Fibroblast of peridontal ligament (primary cell): ENCODE results near the gene MARF1.
A peak's percentile ranks its signal among the peaks of the same experiment; 100 is the strongest.
"Not testable (repeated sequence)": the region's sequence is repeated elsewhere in the genome, so short reads cannot be mapped to it uniquely, and the experiment has no call there.

Source experiments
- DNase-seq: peaks from one replicate; pipeline ENCODE4 v3.0.0-alpha.2; 2010; ENCODE audit errors: extremely low read depth

The MARF1 gene

GRCh38 chr16:15653227-15653626 lies 10.3 kb upstream of the MARF1 start:
- DNase-seq, result peak; percentile 96

DNA sequence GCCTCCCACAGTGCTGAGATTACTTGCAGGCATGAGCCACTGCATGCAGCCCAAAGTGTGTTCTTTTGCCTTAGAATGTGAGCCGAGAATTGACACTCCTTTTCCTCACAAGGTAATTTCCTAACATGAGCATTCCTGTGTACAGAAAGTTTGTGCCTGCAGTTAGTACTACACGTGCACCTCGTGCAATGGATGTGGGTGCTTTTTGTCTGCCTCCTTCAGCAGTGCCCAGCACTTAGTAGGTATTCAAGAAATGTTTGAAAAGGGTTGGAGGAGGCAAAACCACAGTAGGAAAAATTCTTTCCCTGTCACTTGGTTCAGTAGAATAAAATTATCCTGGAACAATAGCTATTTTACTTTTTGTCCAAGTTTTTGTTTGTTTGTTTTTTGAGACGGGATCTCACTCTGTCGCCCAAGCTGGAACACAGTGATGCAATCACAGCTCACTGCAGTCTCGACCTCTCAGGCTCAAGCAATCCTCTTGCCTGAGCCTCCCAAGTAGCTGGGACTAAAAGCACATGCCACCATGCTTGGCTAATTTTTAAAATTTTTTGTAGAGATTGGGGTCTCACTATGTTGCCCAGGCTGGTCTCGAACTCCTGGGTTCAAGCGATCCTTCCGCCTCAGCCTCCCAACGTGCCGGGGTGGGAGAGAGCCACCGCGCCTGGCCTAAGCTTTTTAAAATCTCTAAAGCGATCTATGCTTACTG lies 9.5 kb upstream of the MARF1 start:
- no peak for DNase-seq

GRCh38 chr16:15650698-15651171 lies 7.8 kb upstream of the MARF1 start:
- DNase-seq, result peak; percentile 33

DNA sequence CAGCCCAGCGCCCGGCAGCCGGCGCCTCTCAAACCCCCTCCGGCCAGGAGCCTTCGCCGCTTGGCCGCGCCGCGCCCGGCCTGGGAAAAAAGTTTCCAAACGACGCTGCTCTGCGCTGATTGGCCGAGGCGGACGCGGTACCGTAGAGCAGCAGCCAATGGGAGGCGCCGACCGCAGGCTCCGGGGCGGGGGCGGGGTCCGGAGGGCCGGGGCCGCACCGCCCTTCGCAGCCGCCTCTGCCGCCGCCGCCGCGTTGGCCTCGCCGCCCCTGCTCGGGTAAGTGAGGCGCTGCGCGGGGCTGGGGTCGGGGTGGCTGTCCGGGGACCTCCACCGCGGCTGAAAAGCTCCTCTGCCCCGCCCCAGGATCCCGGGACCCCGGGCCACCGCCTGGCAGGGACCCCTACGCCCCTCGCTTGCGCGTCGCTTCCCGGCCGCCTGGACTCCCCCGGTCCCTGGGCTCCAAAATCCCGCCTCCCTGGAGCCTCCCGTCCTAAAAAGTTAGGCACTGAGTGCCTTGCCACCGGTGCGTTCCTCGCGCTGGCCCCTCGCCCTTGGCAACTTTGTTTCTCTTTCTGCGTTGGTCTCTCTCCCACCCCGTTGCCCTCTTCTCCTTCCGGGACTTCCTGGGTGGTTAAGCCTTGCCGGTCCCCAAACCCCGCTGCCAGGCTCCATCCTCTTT lies 7.2 kb upstream of the MARF1 start, which contains the start of gene NDE1:
NDE1 (plus strand) TSS at position 227 of the 679 bp plus-strand sequence. CDS start 14,534 bp downstream, outside the sequence.
- DNase-seq, result peak; percentile 80

DNA sequence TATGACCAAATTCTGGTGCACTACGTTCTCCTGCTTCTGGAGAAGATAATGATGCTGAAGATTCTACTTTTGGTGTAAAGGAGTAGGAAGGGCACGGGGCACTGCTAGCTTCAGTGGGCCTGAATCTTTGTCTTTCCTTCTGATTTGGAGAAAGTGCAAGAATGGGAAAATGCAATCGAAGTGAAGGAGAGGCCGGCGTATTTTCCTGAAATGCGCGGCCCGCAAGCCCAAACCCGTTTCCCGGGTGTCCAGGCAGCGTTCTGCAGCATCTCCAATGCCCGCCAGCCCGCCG lies 6.7 kb upstream of the MARF1 start:
- DNase-seq, result no peak

DNA sequence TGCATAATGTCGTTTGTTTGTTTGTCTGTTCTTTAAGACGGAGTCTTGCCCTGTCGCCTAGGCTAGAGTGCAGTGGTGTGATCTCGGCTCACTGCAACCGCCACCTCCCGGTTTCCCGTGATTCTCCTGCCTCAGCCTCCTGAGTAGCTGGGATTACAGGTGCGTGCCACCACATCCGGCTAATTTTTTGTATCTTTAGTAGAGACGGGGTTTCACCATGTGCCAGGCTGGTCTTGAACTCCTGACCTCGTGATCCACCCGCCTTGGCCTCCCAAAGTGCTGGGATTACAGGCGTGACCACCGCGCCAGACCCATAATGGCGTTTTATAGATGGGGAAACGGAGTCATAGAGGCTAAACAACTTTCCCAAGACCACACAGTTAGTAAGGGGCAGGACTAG lies 6.4 kb upstream of the MARF1 start:
- not testable (repeated sequence) for DNase-seq

DNA sequence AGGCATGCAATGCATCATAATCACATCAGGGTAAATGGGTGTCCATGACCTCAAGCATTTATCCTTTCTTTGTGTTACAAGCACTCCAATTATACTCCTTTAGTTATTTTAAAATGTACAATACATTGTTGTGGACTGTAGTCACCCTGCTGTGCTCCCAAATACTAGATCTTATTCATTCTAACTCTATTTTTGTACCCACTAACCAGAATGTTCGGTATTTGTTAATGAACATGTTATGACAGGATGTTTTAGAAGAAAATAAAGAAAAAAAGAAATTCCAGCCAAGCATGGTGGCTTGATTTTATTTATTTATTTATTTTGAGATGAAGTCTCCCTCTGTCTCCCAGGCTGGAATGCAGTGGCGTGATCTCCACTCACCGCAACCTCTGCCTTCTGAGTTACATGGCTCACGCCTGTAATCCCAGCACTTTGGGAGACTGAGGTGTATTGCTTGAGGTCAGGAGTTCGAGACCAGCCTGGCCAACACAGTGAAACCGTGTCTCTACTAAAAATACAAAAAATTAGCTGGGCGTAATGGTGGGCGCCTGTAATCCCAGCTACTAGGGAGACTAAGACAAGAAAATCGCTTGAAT lies 5.3 kb upstream of the MARF1 start:
- no peak for DNase-seq

DNA sequence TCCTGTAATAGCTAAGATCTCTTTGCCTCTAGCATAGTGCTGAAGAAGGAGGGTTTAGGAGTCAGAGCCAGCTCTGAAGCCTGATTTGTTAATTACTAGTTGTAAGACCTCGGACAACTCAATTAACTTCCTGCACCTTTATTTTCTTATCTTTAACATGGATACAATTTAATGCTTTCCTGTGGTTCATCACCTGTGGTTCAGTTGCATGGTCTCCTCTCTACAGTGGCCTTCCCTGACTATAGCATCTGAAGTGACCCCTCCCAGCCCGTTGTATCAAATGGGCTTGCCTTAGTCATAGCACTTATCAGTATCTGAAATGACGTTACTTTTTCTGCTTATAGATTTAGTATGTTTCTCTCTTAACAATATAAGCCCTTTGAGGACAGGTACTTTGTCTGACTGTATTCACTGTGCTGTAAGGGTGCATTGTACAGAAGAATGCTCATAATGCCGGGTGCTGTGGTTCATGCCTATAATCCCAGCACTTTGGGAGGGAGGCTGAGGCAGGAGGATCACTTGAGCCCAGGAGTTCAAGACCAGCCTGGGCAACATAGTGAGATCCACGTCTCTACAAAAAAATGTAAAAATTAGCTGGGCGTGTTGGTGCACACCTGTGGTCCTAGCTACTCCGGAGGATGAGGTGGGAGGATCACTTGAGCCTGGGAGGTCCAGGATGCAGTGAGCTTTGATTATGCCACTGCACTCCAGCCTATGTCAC lies 4.5 kb upstream of the MARF1 start:
- no peak for DNase-seq

- DNase-seq, result not testable (repeated sequence)
These were observed 3.8 kb upstream of the MARF1 start for GRCh38 chr16:15646557-15647293.

DNA sequence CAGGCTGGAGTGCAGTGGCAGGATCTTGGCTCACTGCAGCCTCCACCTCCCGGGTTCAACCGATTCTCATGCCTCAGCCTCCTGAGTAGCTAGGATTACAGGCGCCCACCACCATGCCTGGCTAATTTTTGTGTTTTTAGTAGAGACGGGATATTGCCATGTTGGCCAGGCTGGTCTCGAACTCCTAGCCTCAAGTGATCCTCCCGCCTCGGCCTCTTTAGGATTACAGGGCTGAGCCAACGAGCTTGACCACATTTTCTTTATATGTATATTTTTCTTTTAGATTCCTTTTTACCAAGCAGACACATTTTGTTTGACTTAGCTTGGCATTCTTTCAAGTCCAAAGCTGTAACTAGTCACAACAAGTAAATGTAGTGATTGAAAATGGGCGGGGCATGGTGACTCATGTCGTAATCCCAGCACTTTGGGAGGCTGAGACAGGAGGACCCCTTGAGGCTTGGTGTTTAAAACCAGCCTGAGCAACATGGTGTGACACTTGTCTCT lies 2.1 kb upstream of the MARF1 start:
- peak; percentile 96 for DNase-seq

- peak; percentile 46 for DNase-seq
These were observed 1.5 kb upstream of the MARF1 start for GRCh38 chr16:15644267-15644961.

GRCh38 chr16:15643946-15644250 lies 944 bp upstream of the MARF1 start:
- no peak for DNase-seq

DNA sequence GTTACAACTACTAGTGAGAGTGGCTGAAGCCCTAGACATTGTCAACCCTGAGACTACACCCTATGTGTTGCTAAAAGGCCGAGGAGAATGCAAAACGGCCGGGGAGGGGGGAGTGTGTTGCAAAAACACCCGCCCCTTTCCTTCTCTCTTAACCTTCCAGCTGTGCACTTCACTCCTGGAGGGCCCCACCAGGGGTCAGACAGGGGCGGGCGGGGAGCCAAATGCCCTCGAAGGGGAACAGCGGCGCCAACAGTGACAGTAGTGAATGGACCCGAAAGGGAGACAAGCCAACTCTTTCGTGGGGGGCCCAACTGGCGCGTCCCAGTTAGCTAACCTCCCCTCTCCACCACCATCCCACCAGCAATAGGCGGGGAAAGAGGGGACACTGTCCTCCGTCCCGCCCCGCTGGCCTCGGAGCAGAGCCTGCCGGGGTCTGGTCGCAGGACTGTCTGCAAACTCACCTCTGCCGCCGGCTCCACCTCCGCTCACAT lies 352 bp downstream of the MARF1 start:
- peak; percentile 28 for DNase-seq

DNA sequence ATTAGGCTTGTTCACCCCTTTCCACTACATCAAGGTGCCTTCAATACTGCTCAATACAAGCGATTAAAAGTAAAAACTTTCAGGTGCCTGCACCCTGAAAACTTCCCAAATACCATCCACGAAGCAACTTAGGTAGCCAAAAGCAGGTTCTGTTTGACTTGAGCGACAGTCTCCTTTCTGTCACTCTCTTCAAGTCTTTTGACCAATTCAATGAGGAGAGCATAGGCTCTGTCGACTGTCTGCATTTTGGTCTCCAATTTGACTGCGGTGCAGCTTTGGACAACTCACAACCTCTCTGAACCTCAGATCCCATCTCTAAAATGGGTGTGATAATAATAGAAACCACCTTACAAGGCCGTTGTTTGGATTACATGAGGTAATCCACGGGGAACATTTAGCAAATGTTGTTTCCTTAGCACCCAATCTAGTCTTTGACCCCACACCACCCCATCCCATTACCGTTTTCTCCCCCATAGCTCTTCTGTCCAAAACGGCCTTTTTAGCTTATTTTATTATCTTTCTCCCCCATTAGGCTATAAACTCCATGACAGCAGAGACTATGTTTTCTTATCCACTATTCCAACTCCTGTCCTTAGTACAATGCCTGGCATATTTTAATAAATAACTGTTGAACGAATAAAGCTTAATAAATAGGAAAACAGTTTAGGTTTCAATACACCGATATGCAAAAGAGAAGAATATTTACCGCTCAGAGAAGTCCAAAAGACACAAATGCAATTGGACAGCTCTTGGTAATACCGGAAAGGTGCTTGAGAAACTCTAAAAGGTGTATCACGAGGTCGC lies 999 bp downstream of the MARF1 start:
- no peak for DNase-seq

DNA sequence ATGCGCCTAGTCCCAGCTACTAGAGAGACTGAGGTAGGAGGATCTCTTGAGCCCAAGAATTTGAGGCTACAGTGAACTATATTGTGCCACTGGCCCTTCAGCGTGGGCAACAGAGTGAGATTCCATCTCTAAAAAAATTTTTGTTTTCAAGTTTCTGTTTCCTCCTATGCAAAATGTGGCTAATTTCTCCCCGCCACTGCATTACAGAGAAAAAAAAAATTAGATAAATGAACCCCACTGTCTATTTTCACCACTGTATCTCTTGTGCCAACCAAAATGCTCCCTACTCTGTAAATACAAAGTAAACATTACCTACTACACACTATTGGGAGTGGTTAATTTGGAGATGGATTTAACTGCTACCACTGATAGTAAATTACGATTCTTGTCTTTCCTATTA lies 2.0 kb downstream of the MARF1 start:
- no peak for DNase-seq

DNA sequence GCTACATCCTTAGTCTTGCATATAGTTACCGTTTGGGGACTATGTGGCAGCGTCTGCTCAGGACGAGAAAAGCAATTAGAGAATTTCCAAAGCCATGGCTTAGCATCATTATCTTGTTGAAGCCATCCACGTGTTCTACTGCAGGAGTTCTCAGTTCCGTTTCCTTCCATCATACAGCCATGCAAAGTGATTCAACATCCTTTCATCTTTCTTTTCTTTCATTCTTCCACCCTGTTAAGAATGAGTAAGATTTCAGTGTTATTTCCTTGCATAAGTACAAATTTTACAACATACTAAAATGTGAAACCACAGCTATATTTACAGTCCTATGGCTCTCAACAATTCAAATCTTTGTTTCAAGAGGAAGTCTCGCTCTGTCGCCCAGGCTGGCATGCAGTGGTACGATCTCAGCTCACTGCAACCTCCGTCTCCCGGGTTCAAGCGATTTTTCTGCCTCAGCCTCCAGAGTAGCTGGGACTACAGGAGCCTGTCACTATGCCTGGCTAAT lies 3.8 kb downstream of the MARF1 start:
- no peak for DNase-seq

DNA sequence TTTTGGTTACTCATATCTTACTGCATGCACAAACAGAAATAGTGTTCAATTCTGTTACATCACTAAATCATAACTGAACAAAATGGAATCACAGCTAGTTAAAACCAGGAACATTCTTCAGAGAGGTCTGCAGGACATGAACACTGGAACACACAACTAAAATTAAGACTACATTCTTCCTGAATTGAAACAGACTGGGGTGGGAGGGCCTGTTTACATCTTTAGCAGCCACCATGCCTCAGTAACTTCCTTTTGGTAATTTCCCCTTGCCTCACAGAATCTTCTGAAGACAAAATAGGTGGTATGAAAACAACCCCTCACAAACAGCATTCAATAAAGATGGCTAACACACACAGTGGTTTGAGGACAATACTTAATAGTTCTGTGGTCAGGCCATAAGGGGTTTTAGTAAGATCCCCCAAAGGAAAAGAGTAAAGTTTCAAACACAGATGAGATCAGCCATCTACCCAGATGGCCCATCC lies 6.5 kb downstream of the MARF1 start:
- no peak for DNase-seq

DNA sequence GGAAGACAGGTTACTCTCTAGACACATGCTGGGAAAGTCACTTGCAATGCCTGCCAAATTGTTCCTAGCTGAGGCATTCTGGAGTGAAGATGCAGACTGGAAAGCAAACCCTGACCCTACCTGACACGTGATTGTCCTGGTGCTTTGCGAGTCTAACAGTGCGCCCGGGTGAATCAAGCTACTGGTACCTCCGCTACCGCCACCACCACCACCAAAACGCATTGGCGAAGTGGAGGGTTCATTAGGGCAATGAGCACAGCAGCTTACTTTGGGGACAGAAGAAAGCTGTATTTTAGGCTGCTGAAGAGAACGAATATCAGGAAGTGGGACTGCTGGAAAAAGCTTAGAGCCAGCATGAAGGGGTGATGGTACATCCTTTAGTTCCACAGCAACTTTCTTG lies 7.0 kb downstream of the MARF1 start:
- DNase-seq, result no peak

- no peak for DNase-seq
These were observed 11.1 kb downstream of the MARF1 start for GRCh38 chr16:15631730-15632409.
